Measurements from ENCODE around the gene BMP4.
"Not testable (repeated sequence)": the region's sequence is repeated elsewhere in the genome, so short reads cannot be mapped to it uniquely, and the experiment has no call there.

Gene BMP4

DNA sequence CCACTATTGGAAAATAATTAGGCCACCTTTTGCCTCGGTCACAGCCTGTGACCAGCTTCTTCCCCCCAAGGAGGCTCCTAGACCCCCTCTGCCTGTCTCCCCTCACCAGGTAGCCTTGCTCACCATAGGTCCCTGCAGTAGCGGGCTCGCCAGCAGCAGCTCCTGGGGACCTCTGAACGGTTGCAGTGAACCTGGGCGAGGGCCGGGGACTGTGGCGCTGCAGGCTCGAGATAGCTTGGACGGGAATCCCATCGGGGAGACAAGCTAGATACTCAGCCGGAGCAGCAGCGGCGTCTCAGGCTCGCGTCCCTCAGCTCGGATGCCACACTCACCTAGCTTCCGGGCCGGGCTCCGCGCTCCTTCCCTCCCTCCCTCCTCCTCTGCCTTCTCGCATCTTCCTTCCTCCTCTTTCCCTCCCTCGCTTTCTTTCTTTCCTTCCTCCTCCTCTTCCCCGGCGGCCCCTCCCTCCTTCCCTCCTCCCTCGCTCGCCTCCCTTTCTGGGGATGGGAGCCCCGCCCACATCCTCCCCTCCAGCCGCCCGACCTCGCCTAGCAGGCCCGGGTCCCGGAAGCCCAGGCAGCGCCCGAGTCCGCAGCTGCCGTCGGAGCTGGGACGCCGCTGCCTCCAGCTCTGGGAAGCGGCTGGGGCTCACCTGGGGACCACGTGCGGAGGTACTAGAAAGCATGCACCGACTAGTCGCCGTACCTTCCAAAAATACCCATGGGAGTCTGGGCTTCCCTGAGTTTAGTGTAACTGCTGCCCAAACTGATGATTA is at the start of gene BMP4:
Gene BMP4, minus strand, starts transcription at position 399 of the 775 bp plus-strand sequence. CDS start 4,603 bp downstream, outside the sequence.
- DNase-seq = peak in 1 of 2 donors; percentile 57

DNA sequence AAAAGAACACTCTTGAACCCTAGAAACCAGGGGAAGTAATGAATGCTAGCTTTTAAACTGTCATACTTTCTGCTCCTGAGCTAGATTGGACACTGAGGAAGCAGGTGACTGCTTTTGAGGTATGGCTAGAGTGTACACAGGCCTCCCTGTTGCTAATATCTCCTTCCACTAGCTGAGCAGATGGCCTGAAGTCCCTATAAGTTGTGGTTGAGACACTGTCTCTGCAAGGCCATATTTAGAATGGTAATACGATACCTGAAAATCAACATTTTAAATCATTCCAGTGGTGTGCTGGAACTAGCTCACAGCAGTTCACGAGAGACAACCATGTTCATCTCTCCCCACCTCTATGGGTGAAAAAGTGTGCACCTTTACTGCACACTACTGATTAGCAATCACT is 46.4 kb upstream of the BMP4 start:
- DNase-seq = no peak

DNA sequence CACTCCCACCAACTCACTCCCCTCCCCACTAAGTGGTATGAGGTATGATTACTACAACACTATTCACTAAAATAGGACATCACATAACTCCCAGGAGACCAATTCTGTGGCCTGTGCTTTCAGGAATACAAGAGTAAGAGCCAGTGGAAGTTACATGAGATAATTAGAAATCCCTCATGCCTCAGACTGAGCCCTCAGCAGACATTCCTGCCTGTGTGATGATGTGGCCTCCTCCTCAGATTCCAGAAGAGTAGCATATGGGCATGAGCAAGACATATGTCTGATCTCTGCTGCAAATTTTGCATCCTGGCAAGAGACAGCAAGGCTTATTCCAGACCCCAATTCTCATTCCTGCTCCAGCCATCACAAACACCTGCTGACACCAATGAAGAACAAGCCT is 46.0 kb upstream of the BMP4 start:
- no peak for DNase-seq

DNA sequence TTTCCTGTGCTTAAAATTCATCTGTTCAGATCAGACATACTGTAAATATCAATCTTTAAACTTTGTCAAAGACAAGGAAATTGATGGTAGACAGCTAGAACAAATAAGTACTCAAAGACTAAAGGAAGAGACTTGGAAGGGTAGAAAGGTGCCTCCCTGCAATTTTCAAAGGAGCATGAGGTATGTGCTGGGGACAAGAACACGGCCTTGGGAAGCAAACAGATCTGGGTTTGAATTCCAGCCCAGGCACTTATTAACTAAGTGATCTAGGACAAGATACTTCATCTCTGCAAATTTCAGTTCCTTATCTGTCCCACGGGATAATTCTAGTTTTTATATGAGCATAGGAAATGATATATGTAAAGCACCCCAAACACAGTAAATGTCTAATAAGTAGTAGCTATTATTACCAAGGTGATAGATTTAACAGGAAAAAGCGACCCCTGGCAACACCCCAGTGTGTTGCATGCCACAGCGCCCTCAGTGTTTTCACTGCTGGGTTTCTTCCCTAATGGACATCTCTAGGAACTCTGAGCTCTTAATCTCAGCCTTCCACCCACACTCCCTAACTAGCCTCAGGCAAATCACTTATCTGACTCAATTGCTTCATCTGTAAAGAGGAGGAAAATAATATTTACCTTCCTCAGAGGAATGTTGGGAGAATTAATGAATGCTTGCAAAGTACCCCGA is 44.7 kb upstream of the BMP4 start:
- no peak for DNase-seq

DNA sequence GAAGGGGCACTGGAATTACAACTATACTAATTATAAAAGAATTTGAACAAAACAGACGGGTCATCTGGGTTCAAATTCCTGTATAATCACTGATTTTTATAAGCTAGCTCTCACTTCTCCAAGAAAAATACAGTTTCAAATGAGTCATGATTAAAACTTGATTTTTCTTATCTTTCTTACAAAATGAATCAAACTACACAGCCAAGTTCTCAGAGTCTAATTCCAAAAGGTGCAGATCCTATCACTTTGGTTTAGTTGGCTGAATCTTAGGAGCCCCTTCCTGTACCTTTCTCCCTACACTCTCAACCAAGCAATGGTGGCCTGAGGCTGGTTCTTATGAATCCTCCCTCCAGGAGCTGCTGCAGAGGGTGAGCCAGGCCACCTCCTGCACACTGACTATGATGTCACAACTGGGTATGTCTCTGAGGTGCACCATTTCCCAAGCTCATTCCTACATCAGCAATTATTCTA is 43.8 kb upstream of the BMP4 start:
- no peak for DNase-seq

DNA sequence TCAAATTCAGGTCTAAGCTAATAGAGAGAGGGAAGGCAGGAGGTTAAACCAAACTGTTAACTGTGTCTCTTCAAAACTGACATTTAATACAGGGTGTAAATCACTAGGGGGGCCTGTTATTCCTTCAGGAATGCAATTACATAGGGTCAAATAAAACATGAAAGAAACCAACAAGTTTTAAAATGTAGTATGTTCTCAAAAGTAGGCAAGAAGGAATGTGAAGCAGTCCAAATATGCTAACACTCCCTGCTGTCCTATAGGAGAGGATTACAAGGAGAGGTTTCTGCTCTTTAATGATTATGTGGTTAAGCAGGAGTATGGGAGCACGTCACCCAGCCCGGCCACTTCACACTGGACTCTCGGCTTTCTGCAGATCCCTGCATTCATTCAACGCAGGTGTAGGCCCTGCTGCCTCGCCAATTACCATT is 42.5 kb upstream of the BMP4 start:
- DNase-seq = no peak

DNA sequence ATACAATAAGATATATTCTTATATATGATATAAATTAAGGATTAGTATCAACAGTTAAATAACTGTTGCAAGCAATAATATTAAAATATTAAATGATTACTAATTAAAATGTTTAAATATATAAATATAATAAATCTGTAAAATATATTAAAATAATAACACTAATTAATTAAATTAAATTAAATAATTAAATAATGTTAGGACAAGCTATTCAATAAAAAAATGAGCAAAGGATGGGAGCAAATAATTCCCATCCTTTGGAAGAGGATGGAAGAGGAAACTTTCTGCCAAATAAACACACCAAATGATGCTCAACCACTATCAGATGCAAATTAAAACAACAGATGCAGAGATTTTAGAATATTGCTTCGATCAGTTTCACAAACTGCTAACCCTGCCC is 39.4 kb upstream of the BMP4 start:
- no peak for DNase-seq

DNA sequence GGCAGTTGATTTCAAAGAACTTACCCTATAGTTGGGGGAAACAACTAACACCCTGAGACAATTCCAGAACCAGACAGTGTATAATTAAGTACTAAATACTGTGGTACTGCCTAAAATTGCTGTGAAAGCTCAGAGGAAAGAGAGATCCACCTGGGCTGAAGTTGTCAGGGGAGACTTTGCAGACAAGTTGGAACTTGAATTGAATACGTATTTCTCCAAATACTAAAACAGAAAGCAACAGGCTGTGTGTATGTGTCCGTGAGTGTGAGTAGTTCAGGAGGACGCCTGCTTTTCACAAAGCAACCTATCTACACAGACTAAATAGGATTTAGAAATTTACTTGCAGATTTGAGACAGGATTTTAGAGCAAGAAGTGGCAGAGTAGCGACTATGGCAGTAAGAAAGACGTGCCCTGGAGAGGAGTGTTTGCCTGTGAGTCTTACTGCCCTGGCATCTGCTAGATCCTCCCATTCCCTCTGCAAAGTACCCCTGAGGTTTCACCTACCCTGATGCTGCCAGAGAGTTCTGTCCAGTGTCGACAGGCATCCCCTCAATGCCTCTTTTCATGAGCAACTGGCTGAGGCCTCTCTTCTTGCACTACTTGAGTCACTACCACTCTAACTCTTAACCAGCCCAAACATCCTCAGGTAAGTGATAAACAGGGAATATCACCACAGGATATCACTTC is 37.4 kb upstream of the BMP4 start:
- DNase-seq = no peak

DNA sequence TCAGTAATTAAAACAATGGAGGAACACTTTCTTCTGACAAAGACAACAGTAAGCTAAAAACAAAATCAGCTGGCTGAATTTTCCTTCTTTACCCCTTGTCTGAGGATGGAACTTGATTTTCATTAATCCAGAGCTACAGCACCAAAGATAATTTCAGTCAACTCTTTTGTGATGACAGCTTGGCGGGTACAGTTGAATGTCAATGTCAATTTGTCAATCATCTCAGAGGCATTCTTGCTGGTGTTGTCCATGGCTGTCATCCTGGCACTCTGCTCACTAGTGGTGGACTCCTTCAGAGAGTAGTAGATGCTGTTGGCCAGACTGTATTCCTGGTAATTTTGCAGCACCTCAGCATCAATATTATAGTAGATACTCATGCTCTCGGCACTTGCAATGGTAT is 34.4 kb upstream of the BMP4 start:
- DNase-seq = no peak

DNA sequence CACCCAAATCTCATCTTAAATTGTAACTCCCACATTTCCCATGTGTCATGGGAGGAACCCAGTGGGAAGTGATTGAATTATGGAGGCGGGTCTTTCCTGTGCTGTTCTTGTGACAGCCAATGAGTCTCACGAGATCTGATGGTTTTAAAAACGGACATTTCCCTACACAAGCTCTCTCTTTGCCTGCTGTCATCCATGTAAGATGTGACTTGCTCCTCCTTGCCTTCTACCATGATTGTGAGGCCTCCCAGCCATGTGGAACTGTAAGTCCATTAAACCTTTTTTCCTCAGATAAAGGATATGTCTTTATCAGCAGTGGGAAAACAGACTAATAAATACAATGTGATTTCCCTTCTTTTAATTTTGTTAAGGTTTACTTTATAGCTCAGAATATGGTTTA is 30.1 kb upstream of the BMP4 start:
- not testable (repeated sequence) for DNase-seq

DNA sequence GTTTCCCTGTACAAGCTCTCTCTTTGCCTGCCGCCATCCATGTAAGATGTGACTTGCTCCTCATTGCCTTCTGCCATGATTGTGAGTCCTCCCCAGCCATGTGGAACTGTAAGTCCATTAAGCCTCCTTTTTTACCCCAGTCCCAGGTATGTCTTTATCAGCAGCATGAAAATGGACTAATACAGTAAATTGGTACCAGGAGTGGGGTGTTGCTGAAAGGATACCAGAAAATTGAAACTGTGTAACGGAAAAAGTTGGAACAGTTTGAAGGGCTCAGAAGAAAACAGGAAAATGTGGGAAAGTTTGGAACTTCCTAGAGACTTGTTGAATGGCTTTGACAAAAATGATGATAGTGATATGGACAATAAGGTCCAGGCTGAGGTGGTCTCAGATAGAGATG is 28.3 kb upstream of the BMP4 start:
- DNase-seq = not testable (repeated sequence)

DNA sequence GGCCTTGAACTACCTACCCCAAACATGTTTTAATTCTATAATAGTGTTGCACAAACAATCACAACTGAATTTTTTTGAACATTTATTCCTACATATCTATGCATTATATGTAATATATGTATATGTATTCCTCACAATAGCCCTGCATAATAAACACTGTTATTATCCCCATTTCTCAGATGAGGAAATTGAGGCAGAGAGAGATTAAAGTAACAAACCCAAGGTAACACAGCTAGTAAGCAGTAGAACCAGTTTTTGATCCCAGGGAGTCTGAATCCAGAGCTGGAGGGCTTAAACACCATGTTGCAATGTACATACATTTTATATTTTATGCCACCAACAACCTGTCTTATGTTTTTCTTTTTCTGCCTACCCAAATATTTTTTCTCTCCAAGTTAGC is 26.5 kb upstream of the BMP4 start:
- no peak for DNase-seq

DNA sequence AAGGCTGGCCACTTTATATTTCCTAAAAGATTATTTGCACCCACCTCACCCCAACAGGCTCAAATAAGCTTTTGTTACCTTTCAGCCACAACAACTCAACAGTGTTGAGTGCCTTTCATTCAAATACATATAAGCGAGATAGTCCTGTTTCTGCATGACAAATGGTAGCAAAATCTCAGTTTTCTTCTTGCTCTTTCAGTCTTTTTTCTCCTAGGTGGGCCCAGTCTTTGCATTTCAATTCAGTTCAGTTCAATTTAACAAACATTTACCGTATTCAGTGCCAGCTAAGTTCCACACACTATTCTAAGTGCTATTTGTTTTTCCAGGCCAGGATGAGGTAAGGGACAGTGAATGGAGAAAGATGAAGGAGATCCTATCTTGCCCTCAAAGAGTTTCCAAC is 25.9 kb upstream of the BMP4 start:
- no peak for DNase-seq

DNA sequence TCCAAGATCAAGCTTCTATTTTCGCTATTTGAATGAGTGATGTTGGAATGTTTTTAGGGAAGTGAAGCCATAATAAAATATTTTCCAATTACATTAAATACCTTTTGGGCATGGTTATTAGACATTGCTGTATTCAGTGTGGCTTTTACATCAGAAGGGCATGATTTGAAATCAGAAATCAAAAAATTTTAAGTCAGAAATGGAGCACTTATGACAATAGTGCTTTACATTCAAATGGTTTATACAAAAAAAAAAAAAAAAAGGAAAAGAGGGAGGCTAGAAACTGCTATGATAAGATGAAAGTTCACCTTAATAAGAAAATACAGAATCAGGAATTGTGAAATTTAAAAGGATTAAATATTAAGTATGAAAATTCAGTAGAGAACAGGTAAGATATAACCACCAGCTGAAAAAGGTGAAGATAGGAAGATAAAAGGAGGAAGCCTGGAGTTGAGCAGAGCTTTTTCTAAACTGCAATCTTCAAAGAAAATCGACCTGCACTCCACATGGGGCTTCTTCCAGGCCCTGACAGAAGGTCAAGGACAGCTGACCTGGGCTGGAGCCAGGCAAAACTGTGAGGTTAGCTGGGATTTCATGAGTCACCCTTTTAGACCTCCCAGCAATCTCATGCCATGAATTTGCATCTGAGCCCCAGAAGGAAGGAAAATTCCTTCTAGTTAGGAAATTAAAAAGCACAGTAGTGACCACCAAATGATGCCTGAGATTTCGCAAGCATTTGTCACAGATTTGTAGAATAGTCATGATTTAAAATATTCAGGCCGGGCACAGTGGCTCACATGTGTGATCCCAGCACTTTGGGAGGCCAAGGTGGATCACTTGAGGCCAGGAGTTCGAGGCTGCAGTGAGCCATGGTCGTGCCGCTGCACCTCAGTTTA is 23.4 kb upstream of the BMP4 start:
- DNase-seq = no peak

DNA sequence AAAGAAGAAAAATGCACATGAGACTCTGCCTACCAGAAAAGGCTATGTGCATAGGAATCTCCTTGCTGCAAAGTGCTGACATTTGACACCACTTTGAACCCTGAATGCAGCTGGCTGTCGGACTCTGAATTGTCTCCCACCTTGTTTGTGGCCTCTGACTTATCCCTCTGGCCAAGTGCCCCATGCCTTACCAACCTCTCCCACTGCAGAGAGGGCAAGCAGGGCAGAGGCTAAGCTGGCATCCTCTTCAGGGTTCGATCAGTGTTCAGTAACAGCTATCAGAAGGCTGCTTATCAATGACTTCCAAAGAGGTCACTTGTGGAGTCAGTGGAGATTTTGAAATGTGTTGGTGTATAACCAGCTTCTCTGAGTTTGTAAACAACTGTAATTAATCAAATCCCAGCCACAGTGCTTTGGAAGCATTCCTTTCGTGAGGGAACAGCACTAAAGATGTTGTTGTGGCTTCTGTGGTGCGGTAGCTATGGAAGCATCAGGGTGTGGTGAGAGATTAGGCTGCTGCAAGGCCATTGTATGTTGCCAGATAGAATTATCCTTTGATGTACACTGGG is 22.6 kb upstream of the BMP4 start:
- DNase-seq = no peak

DNA sequence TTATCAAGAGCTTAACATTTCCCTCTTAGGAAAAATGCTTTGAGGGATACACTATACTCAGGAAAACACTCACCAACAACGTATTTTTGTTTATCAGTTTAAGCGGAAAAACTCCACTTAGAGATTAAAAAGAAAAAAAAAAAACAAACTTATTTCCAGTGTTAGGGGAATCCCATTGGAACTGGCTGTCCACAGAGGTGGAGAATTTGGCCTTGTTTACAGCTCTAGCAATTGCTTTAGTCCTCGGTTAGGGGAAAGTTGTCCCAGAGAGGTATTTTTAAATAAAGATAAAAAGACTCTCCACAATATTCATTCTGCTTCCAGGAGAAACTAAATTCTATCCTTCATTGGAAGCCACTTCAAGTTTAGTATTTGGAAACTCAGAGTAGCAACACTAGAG is 21.6 kb upstream of the BMP4 start:
- no peak for DNase-seq

DNA sequence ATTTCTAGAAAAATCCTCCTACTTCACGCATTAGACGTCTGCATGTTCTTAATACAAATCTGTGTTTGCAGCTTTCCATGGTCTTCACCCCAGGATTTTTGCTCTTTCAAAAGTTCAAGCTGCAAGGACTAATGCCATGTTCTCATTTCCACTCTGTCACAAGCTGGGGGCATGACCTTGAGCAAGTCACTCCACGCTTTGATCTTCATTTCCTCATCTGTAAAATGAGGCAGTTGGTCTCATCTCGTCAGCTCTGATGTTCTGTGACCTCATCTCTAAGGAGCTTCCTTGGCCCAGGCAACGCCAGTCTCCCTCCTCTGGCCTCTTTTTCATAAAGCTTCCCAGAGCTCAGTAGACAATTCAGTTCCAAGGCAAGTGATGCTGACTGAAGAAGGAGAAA is 18.8 kb upstream of the BMP4 start:
- DNase-seq = no peak

DNA sequence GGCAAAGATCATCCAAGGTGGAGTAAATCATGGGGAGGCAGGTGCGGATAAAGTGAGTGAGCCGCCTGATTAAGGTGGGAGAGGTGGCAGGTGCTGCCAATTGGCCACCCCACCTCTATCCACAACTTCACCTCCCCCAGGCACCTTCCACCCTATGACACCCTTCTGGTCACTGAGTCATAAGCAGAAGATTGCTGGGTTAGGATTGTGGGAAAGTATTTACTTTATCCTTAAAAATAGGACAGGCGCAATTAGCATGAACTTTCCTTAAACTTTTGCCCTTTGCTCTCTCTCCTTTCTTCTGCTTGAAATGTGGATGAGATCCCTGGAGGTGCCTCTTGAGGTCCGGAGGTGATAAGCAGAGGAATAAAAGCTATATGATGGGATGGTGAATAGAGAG is 14.9 kb upstream of the BMP4 start:
- no peak for DNase-seq

DNA sequence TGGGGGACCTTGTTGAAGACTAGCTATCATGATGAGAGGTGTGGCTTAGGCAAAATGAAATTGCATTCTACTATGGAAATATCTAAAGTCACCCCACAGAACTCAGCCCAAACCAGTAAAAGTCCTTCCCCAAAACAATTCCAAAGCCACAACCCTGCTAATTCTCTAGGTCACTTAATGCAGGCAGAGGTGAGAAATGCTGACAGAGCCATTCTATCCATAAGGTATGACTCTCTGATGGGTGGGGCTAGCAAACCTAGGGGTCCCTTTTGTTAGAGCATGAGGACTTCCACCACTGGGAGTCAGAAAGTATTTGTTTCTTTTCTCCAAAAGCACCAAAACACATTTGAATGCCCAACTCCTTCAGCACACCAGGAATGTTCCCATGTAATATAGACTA is 12.7 kb upstream of the BMP4 start:
- no peak for DNase-seq

DNA sequence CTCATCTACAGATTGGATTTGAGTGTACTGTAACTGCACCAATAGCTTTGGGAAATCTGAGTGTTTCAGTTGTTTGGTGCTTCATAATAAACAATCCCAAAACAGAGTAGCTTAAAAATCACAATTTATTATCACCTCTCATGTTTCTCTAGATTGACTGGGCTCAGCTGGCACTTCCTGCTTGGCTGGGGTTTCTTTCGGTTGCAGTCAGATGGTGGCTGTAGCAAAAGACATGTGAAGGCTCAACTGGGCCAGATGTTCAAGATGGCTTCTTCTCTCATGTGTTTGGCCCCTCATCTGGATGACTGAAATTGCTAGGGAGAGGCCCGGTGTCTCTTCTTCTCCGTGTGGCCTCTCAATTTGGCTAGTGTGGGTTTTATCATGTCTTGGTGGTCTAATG is 12.1 kb upstream of the BMP4 start:
- no peak for DNase-seq

DNA sequence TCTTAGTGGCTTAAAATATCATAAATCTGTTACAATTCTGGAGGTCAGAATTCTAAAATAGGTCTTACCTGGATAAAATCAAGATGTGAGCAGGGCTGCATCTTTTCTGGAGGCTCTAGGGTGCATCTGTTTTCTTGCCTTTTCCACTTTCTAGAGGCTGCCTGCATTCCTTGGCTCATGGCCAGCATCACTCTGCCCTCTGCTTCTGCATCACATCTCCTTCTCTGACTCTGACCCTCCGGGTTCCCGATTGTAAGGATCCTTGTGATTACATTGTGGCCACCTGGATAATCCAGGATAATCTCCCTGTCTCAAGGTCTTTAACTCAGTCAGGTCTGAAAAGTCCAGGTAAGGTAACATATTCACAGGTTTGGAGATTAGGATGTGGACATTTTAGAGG is 11.0 kb upstream of the BMP4 start:
- no peak for DNase-seq

DNA sequence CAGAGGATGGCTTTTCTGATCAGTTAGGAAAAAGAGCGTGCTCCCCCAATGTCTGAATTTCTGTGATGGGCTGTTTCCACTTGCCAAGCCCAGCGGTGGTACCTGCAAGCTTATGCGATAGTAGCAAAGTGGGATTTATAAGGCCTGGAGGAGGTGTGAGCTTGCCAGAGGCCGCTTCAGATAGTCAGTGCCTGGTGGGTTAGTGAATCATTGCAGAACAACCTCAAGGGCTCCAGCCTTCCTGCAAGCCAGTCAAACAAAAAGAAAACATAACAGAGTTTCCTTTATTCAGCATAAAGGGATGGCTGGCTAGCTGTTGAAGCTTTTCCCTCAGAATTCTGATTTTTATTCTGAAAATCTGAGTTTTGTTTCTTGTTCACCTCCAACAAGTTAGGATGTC is 7.6 kb upstream of the BMP4 start:
- DNase-seq = no peak
